Stomach (tissue), 4 donors: ENCODE measurements around the gene ADCY9.

Experiments
- EP300 ChIP-seq: sonication (generic); formaldehyde crosslinking; IDR thresholded peaks from one replicate; pipeline ENCODE4 v1.6.1; 2017; ENCODE audit warnings: antibody characterized with exemption
- POLR2A ChIP-seq, 4 donors: fragments of 450-650 bp; IDR thresholded peaks; one replicate each; pipeline ENCODE4 v1.6.1; 2016; ENCODE audit warnings: antibody characterized with exemption in 4 of 4, control low read depth in 2 of 4, mild to moderate bottlenecking in 1 of 4, moderate library complexity in 1 of 4
- POLR2AphosphoS5 ChIP-seq, 3 donors: sonication (generic); formaldehyde crosslinking; IDR thresholded peaks; one replicate each; pipeline ENCODE4 v1.6.1; 2016; ENCODE audit warnings: antibody characterized with exemption in 3 of 3
- TF ChIP-seq, protein P1 (sequence below), 7 experiments: fragments of 450-650 bp in 4 of 7; fragments of 200-600 bp in 3 of 7; sonication (generic) in 3 of 7; IDR thresholded peaks; one replicate each; pipeline ENCODE4 v1.5.1; 2016 to 2019; ENCODE audit warnings: antibody characterized with exemption in 7 of 7, control low read depth in 2 of 7, mild to moderate bottlenecking in 1 of 7

DNA sequence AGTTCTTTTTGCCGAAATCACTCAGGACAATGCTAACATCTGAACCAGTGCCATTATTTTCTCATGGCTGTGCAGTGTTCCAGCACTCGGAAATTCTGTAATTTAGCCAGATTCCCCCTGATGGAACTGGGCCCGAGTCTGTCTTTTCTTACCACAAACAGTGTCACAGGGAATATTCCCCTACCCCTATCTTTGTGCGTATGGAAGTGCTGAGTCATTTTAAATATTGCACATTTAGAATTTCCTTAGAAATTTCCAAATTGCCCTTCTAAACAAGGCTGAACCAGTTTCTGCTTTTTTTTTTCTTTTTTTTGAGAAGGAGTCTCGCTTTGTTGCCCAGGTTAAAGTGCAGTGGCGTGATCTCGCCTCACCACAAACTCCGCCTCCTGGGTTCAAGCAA lies 147.7 kb downstream of the ADCY9 start:
- TF ChIP-seq, protein P1, sequence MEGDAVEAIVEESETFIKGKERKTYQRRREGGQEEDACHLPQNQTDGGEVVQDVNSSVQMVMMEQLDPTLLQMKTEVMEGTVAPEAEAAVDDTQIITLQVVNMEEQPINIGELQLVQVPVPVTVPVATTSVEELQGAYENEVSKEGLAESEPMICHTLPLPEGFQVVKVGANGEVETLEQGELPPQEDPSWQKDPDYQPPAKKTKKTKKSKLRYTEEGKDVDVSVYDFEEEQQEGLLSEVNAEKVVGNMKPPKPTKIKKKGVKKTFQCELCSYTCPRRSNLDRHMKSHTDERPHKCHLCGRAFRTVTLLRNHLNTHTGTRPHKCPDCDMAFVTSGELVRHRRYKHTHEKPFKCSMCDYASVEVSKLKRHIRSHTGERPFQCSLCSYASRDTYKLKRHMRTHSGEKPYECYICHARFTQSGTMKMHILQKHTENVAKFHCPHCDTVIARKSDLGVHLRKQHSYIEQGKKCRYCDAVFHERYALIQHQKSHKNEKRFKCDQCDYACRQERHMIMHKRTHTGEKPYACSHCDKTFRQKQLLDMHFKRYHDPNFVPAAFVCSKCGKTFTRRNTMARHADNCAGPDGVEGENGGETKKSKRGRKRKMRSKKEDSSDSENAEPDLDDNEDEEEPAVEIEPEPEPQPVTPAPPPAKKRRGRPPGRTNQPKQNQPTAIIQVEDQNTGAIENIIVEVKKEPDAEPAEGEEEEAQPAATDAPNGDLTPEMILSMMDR (IDR thresholded peaks at IDR 0.05) = no peak
- TF ChIP-seq POLR2A (IDR thresholded peaks at IDR 0.05) = no peak
- no peak for TF ChIP-seq POLR2AphosphoS5 (IDR thresholded peaks at IDR 0.05)
- TF ChIP-seq EP300 = no peak
